Measurements from ENCODE around the gene ANGPT4.

ANGPT4 gene

DNA sequence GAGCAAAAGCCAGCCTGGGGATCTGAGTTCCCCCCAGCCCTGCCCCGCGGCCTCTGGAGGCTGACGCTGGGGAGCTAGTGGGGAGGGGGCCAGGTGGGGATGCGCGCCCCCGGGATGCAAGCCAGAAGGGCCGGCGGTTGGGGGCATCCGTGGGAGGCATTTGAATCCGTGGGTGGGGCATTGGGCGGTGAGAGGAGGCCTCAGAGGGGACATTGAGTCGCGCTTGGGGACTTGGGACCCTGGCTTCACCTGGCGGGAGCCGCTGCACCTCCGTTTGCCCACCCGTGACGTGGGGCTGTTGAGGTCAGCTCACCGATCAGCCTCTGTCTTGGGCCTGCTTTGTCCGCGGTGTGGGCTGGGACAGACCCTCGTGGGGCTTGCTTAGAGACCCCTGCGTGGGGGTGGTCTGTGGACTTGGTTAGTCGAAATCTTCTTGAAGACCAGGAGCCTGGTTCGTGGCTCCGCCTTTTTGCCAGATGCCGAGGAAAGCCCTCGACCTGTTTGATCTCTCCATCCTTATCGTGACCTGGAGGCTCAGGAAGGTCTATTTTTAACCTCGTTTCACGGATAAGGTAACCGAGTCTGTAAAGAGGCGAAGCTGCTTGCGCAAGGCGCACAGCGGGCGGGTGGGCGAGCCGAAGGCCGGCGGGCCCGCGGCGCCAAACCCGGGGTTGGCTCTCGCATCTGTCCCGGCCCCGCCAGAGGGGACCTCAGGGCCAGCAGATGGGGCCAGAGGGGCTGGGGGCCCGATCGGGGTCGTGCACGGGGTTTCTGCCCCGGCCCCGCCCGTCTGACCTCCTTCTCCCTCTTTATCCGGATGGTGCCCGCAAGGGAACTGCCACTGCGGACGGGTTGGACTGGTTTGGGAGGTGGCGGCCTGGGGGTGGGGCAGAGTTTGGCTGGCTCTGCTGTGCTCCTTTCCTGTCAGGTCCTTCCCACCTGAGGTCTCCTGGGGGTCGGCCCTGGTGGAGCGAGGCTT is 74.3 kb downstream of the ANGPT4 start:
- TF ChIP-seq CTCF (IDR thresholded peaks at IDR 0.05; ENCODE audit: borderline replicate concordance, extremely low read depth, low read length, poor library complexity, severe bottlenecking) (no peak), EZH2 (IDR thresholded peaks at IDR 0.05; ENCODE audit: borderline replicate concordance, low read depth, low read length, severe bottlenecking) (no peak)
- no peak for DNase-seq
- H3K4me1 ChIP-seq (ENCODE audit: insufficient read depth, low read length): peaks cover 6% of the 10 kb centered on the region; the same call in 1 of the 2 replicates

GRCh38 chr20:840858-841567 is 75.1 kb downstream of the ANGPT4 start:
- Histone ChIP-seq H3K36me3 (ENCODE audit: insufficient read depth, low read length) (peaks cover 12% of the 10 kb centered on the region), H3K9ac (ENCODE audit: low read depth, low read length) (no peak overlapping the region), H3K9me3 (ENCODE audit: insufficient read depth, low read length, severe bottlenecking) (no peaks in the 10 kb centered on the region), H3K4me3 (ENCODE audit: low read depth in 1 of 2, low read length in 2 of 2) (no peak overlapping the region), H3K27me3 (ENCODE audit: insufficient read depth, low read length, poor library complexity) (no peaks in the 10 kb centered on the region), H3K4me2 (ENCODE audit: insufficient read depth, low read length) (no peak overlapping the region), H3K79me2 (ENCODE audit: insufficient read depth, low read length) (peaks cover 12% of the 10 kb centered on the region; the same call in 1 of the 2 replicates), H3K4me1 (ENCODE audit: insufficient read depth, low read length) (peaks cover 4% of the 10 kb centered on the region; the same call in 1 of the 2 replicates), H3K27ac (ENCODE audit: low read length) (no peak overlapping the region), H2AFZ (ENCODE audit: low read depth, low read length) (no peak overlapping the region), H4K20me1 (ENCODE audit: insufficient read depth, low read length) (peaks cover 28% of the 10 kb centered on the region)
- DNase-seq (no peak), ATAC-seq (ENCODE audit: insufficient read depth, low read depth) (no peak)
- no peak for TF ChIP-seq CTCF (IDR thresholded peaks at IDR 0.05; ENCODE audit: borderline replicate concordance, extremely low read depth, low read length, poor library complexity, severe bottlenecking)
- TF ChIP-seq EZH2 (IDR thresholded peaks at IDR 0.05; ENCODE audit: borderline replicate concordance, low read depth, low read length, severe bottlenecking): no peak

More for the DNA sequence above, 74.3 kb downstream of the ANGPT4 start:
- Histone ChIP-seq H3K27me3 (ENCODE audit: insufficient read depth, low read length, poor library complexity) (no peaks in the 10 kb centered on the region), H2AFZ (ENCODE audit: low read depth, low read length) (no peak overlapping the region), H3K4me3 (ENCODE audit: low read depth in 1 of 2, low read length in 2 of 2) (no peak overlapping the region), H3K4me2 (ENCODE audit: insufficient read depth, low read length) (no peak overlapping the region), H4K20me1 (ENCODE audit: insufficient read depth, low read length) (peaks cover 35% of the 10 kb centered on the region), H3K9me3 (ENCODE audit: insufficient read depth, low read length, severe bottlenecking) (no peaks in the 10 kb centered on the region), H3K79me2 (ENCODE audit: insufficient read depth, low read length) (peaks cover 7% of the 10 kb centered on the region; the same call in 1 of the 2 replicates), H3K27ac (ENCODE audit: low read length) (no peak overlapping the region), H3K9ac (ENCODE audit: low read depth, low read length) (no peak overlapping the region), H3K36me3 (ENCODE audit: insufficient read depth, low read length) (peaks cover 19% of the 10 kb centered on the region)
- no peak for ATAC-seq (ENCODE audit: insufficient read depth, low read depth)

GRCh38 chr20:840503-840857 is 75.7 kb downstream of the ANGPT4 start:
- H3K79me2 ChIP-seq (ENCODE audit: insufficient read depth, low read length): peaks cover 14% of the 10 kb centered on the region
- no peak overlapping the region for H3K27ac ChIP-seq (ENCODE audit: low read length)
- no peak overlapping the region for H3K9ac ChIP-seq (ENCODE audit: low read depth, low read length)
- H3K4me2 ChIP-seq (ENCODE audit: insufficient read depth, low read length): no peak overlapping the region
- no peaks in the 10 kb centered on the region for H3K27me3 ChIP-seq (ENCODE audit: insufficient read depth, low read length, poor library complexity)
- no peak for TF ChIP-seq CTCF (IDR thresholded peaks at IDR 0.05; ENCODE audit: borderline replicate concordance, extremely low read depth, low read length, poor library complexity, severe bottlenecking)
- TF ChIP-seq EZH2 (IDR thresholded peaks at IDR 0.05; ENCODE audit: borderline replicate concordance, low read depth, low read length, severe bottlenecking): no peak
- no peak overlapping the region for H3K4me3 ChIP-seq (ENCODE audit: low read depth in 1 of 2, low read length in 2 of 2)
- H4K20me1 ChIP-seq (ENCODE audit: insufficient read depth, low read length): peaks cover 24% of the 10 kb centered on the region
- H3K9me3 ChIP-seq (ENCODE audit: insufficient read depth, low read length, severe bottlenecking): no peaks in the 10 kb centered on the region
- ATAC-seq (ENCODE audit: insufficient read depth, low read depth) (no peak), DNase-seq (no peak)
- H3K36me3 ChIP-seq (ENCODE audit: insufficient read depth, low read length): peaks cover 6% of the 10 kb centered on the region
- no peak overlapping the region for H2AFZ ChIP-seq (ENCODE audit: low read depth, low read length)
- peaks cover 7% of the 10 kb centered on the region for H3K4me1 ChIP-seq (ENCODE audit: insufficient read depth, low read length)
